Caco-2 (cell line): ENCODE measurements around the gene TPRA1. TPM values are rescaled to one million over a fixed set of nuclear protein-coding genes. Genes with fewer than 3 reads are reported as not detected.

Source experiments
- BruUV-seq: library from RNA; stranded (reverse); fragments of 400-500 nt; replicated peaks from 2 replicates; lab custom pipeline; 2021; lab: Mats Ljungman, UMichigan
- CTCF ChIA-PET: fragments of 300-600 bp; sonication (Branson Sonifier 250); formaldehyde crosslinking; loops from one replicate; lab custom pipeline; 2022; ENCODE audit warnings: antibody characterized with exemption; lab: Charles Lee
- POLR2A ChIA-PET: fragments of 300-600 bp; sonication (Branson Sonifier 250); formaldehyde crosslinking; loops from one replicate; lab custom pipeline; 2022; ENCODE audit warnings: antibody characterized with exemption; lab: Charles Lee
- DNase-seq, 2 experiments: peaks; one replicate each; pipeline versions ENCODE4 v3.0.0 to v3.0.0-alpha.2; 2020 to 2022
- H3K27me3 ChIP-seq: replicated peaks from 2 replicates; pipeline ENCODE4 v1.6.0; 2011; ENCODE audit warnings: low read length; ENCODE audit not compliant: control insufficient read depth, insufficient read depth
- H3K36me3 ChIP-seq: 2 replicates; pipeline ENCODE4 v1.5.1; 2011; ENCODE audit warnings: low read length; ENCODE audit not compliant: control insufficient read depth, insufficient read depth
- H3K4me1 ChIP-seq: fragments of 250-450 bp; sonication (Bioruptor Pico); 2 replicates; pipeline ENCODE4 v1.5.1; 2020; ENCODE audit warnings: mild to moderate bottlenecking
- H3K4me3 ChIP-seq: 2 replicates; pipeline ENCODE4 v1.5.1; 2011; ENCODE audit warnings: low read depth, mild to moderate bottlenecking, control low read depth, low read length
- H3K9me3 ChIP-seq: fragments of 250-450 bp; sonication (Bioruptor Pico); 2 replicates; pipeline ENCODE4 v1.5.1; 2020; ENCODE audit warnings: mild to moderate bottlenecking, moderate library complexity
- H3K27ac Mint-ChIP-seq: one replicate; pipeline ENCODE4 v1.8.0; 2022; ENCODE audit warnings: mixed read lengths; ENCODE audit not compliant: unreplicated experiment
- H3K27me3 Mint-ChIP-seq: one replicate; pipeline ENCODE4 v1.8.0; 2022; ENCODE audit warnings: mixed read lengths; ENCODE audit not compliant: insufficient read depth, unreplicated experiment
- H3K36me3 Mint-ChIP-seq: one replicate; pipeline ENCODE4 v1.8.0; 2022; ENCODE audit warnings: mild to moderate bottlenecking, mixed read lengths; ENCODE audit not compliant: insufficient read depth, unreplicated experiment
- H3K4me1 Mint-ChIP-seq: one replicate; pipeline ENCODE4 v1.8.0; 2022; ENCODE audit warnings: low read depth, mixed read lengths; ENCODE audit not compliant: unreplicated experiment
- H3K4me3 Mint-ChIP-seq: one replicate; pipeline ENCODE4 v1.8.0; 2022; ENCODE audit warnings: mild to moderate bottlenecking, moderate library complexity, mixed read lengths; ENCODE audit not compliant: unreplicated experiment
- H3K9me3 Mint-ChIP-seq: one replicate; pipeline ENCODE4 v1.8.0; 2022; ENCODE audit warnings: mixed read lengths; ENCODE audit not compliant: unreplicated experiment
- intact Hi-C: fragments of 100-400 bp; cut with micrococcal nuclease; formaldehyde crosslinking; loops from one replicate; pipeline ENCODE4 v1.10.0; 2022; ENCODE audit not compliant: unreplicated experiment
- total RNA-seq: library from RNA; stranded (reverse); gene quantifications from 2 replicates; pipeline ENCODE4 v1.2.3, GENCODE V29; 2022
- TF ChIP-seq, protein P1 (sequence below), 2 experiments: fragments of 200-600 bp in 1 of 2; IDR thresholded peaks; 1 replicate in 1 of 2; 2 replicates in 1 of 2; pipeline versions ENCODE4 v1.5.1 to v1.8.0; 2011 to 2022; ENCODE audit warnings: antibody characterized with exemption in 1 of 2, control low read depth in 1 of 2, inconsistent platforms in 1 of 2, low read depth in 1 of 2, low read length in 1 of 2, mild to moderate bottlenecking in 1 of 2, moderate library complexity in 1 of 2; ENCODE audit not compliant: insufficient read depth in 1 of 2, severe bottlenecking in 1 of 2, unreplicated experiment in 1 of 2

Gene TPRA1
- total RNA-seq, 1 experiment from 2014 or later = 34.5 TPM

DNA sequence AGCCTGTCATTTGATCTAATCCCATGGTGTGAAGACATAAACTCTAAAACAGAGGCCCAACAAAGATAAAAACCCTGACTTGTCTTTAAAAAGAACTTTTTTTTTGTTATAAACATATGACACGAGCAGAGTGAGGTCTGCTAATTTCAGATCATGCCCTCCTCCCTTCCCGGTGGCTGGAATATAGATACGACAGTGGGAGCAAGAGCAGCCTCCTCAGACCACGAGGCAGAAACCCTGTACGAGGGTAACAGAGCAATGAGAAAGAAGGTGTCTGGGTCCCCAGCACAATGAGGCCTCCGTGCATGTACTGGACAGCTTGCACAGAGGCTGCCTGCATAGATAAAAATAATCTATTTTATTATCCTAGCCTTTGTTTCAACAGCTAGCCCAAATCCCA lies 5.8 kb downstream of the TPRA1 start:
- Mint-ChIP-seq H3K27me3 (no peaks in the 10 kb centered on the region), H3K9me3 (no peaks in the 10 kb centered on the region), H3K4me1 (peaks cover 20% of the 10 kb centered on the region), H3K4me3 (no peak overlapping the region), H3K36me3 (peaks cover 14% of the 10 kb centered on the region), H3K27ac (peak overlapping the region; percentile 45)
- H3K9me3 ChIP-seq = no peaks in the 10 kb centered on the region
- no peaks in the 10 kb centered on the region for H3K27me3 ChIP-seq
- no TSS peak for BruUV-seq
- ChIA-PET POLR2A (no interaction called here), CTCF (interaction anchor here (1.4 to 1.7 kb wide), 2 partner anchors 10 to 374 kb away, joined by 4 to 12 read pairs; no protein-coding TSS in a partner anchor)
- intact Hi-C loops = no loop called here
- H3K36me3 ChIP-seq = peaks cover 1% of the 10 kb centered on the region; the same call in 1 of the 2 replicates
- DNase-seq = no peak
- H3K4me3 ChIP-seq = no peak overlapping the region
- TF ChIP-seq, protein P1, sequence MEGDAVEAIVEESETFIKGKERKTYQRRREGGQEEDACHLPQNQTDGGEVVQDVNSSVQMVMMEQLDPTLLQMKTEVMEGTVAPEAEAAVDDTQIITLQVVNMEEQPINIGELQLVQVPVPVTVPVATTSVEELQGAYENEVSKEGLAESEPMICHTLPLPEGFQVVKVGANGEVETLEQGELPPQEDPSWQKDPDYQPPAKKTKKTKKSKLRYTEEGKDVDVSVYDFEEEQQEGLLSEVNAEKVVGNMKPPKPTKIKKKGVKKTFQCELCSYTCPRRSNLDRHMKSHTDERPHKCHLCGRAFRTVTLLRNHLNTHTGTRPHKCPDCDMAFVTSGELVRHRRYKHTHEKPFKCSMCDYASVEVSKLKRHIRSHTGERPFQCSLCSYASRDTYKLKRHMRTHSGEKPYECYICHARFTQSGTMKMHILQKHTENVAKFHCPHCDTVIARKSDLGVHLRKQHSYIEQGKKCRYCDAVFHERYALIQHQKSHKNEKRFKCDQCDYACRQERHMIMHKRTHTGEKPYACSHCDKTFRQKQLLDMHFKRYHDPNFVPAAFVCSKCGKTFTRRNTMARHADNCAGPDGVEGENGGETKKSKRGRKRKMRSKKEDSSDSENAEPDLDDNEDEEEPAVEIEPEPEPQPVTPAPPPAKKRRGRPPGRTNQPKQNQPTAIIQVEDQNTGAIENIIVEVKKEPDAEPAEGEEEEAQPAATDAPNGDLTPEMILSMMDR (IDR thresholded peaks at IDR 0.05; ENCODE audit: insufficient read depth in 1 of 2, low read depth in 1 of 2, low read length in 1 of 2, severe bottlenecking in 1 of 2, unreplicated experiment in 1 of 2) = no peak
- H3K4me1 ChIP-seq = peaks cover 24% of the 10 kb centered on the region

DNA sequence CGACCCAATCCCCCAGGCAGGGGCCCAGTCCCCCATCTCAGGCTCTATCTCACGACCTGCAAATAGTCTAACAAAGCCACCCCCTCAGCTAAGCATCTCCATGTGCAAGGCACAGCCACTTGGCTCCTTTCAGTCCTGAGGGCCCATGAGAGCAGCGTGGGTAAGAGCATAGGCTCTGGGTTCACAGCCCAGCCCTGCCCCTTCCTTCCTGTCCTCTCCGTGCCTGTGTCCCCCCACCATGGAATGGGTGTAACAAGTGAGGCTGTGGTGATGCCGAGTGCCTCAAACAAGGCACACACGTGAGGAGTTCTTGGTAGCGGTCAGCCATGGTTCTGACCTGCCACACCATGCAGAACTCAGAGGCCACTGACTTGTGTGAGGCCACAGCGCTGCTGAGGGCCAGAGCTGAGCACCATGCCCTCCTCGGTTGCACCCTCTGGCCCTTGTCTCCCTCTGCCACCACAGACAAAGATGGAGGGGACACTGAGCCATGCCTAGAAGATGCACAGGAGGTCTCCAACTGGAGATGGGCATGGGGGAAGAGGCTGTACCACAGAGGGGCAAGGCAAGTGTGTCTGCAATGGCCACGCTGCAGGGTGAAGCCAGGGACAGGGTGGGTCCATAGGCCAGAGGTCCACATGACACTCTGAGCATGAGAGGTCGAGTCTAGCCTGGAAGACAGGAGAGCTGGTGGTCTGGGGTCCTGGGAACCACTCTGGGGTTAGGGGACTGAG lies 10.0 kb downstream of the TPRA1 start:
- no peak for DNase-seq
- H3K4me3 Mint-ChIP-seq = no peak overlapping the region
- Histone ChIP-seq H3K36me3 (peaks cover 1% of the 10 kb centered on the region; the same call in 1 of the 2 replicates), H3K4me1 (peaks cover 11% of the 10 kb centered on the region), H3K27me3 (no peaks in the 10 kb centered on the region), H3K4me3 (no peak overlapping the region), H3K9me3 (no peaks in the 10 kb centered on the region)
- H3K27me3 Mint-ChIP-seq = no peaks in the 10 kb centered on the region
- H3K27ac Mint-ChIP-seq = no peak overlapping the region
- no TSS peak for BruUV-seq
- H3K36me3 Mint-ChIP-seq = peaks cover 14% of the 10 kb centered on the region
- POLR2A ChIA-PET = no interaction called here
- intact Hi-C loops = no loop called here
- CTCF ChIA-PET = no interaction called here
- H3K4me1 Mint-ChIP-seq = peaks cover 6% of the 10 kb centered on the region
- TF ChIP-seq, protein P1 (IDR thresholded peaks at IDR 0.05; ENCODE audit: insufficient read depth in 1 of 2, low read depth in 1 of 2, low read length in 1 of 2, severe bottlenecking in 1 of 2, unreplicated experiment in 1 of 2) = no peak
- H3K9me3 Mint-ChIP-seq = no peaks in the 10 kb centered on the region

DNA sequence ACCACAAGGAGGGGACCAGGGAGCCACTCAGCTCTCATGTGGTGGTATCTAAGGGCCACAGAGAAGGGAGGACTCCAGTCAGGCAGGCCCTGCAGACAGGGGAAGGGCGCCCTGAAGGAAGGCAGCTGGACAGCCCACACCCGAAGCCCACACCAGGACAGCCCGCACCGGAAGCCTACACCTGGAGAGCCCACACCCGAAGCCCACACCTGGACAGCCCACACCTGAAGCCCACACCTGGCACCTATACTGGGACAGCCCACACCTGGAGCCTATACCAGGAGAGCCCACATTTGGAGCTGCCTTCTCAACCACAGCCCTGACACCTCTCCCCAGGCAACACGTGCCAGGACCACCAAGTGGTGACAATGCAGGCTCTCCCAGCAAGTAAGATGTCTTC lies 11.7 kb downstream of the TPRA1 start:
- H3K27me3 Mint-ChIP-seq = no peaks in the 10 kb centered on the region
- no peaks in the 10 kb centered on the region for H3K4me1 Mint-ChIP-seq
- Histone ChIP-seq H3K4me3 (no peak overlapping the region), H3K4me1 (no peaks in the 10 kb centered on the region), H3K27me3 (no peaks in the 10 kb centered on the region), H3K36me3 (peaks cover 5% of the 10 kb centered on the region), H3K9me3 (no peaks in the 10 kb centered on the region)
- BruUV-seq = no TSS peak
- H3K9me3 Mint-ChIP-seq = no peaks in the 10 kb centered on the region
- no peak for DNase-seq
- peaks cover 13% of the 10 kb centered on the region for H3K36me3 Mint-ChIP-seq
- intact Hi-C loops = no loop called here
- H3K4me3 Mint-ChIP-seq = no peak overlapping the region
- TF ChIP-seq, protein P1 (IDR thresholded peaks at IDR 0.05; ENCODE audit: insufficient read depth in 1 of 2, low read depth in 1 of 2, low read length in 1 of 2, severe bottlenecking in 1 of 2, unreplicated experiment in 1 of 2) = no peak
- POLR2A ChIA-PET = no interaction called here
- CTCF ChIA-PET = no interaction called here
- H3K27ac Mint-ChIP-seq = no peak overlapping the region
